Stimulated activated memory B cell treated with anti-CD40 and anti-IgM and Interleukin-4, amounts not matched to agents 10 μg/mL and 1 μg/mL and 100 μg/mL, for 72 hours (primary cell): ENCODE measurements around the gene OTUD5.
"Not testable (repeated sequence)": the region's sequence is repeated elsewhere in the genome, so short reads cannot be mapped to it uniquely, and the experiment has no call there.

Source experiments
- ATAC-seq: fragments of 150-1000 bp; cut with Tn5 transposase; 2 replicates; pipeline ENCODE4 v1.10.0; 2021
- H3K27ac Mint-ChIP-seq: one replicate; pipeline ENCODE4 v1.8.0; 2022; ENCODE audit warnings: mild to moderate bottlenecking, mixed read lengths
- H3K27me3 Mint-ChIP-seq: one replicate; pipeline ENCODE4 v1.8.0; 2022; ENCODE audit warnings: mixed read lengths
- H3K36me3 Mint-ChIP-seq: one replicate; pipeline ENCODE4 v1.8.0; 2022; ENCODE audit warnings: mixed read lengths
- H3K4me1 Mint-ChIP-seq: one replicate; pipeline ENCODE4 v1.8.0; 2022; ENCODE audit warnings: mixed read lengths
- H3K4me3 Mint-ChIP-seq: one replicate; pipeline ENCODE4 v1.8.0; 2022; ENCODE audit warnings: mild to moderate bottlenecking, moderate library complexity, mixed read lengths
- H3K9me3 Mint-ChIP-seq: one replicate; pipeline ENCODE4 v1.8.0; 2022; ENCODE audit warnings: mixed read lengths

The OTUD5 gene

GRCh38 chrX:48897157-48897624 lies 60.2 kb downstream of the OTUD5 start:
- no peaks in the 10 kb centered on the region for H3K27me3 Mint-ChIP-seq

GRCh38 chrX:48896611-48897011 lies 60.8 kb downstream of the OTUD5 start:
- Mint-ChIP-seq H3K27ac (peak overlapping the region; percentile 84), H3K4me3 (peak overlapping the region; percentile 84), H3K9me3 (no peaks in the 10 kb centered on the region), H3K4me1 (peaks cover 20% of the 10 kb centered on the region), H3K27me3 (no peaks in the 10 kb centered on the region), H3K36me3 (no peaks in the 10 kb centered on the region)
- ATAC-seq = no peak

More at GRCh38 chrX:48897157-48897624, 60.2 kb downstream of the OTUD5 start:
- peaks cover 20% of the 10 kb centered on the region for H3K4me1 Mint-ChIP-seq
- peaks cover 6% of the 10 kb centered on the region for H3K36me3 Mint-ChIP-seq
- peak overlapping the region; percentile 84 for H3K4me3 Mint-ChIP-seq
- H3K27ac Mint-ChIP-seq = peak overlapping the region; percentile 84
- no peaks in the 10 kb centered on the region for H3K9me3 Mint-ChIP-seq
- peak; percentile 24 for ATAC-seq

GRCh38 chrX:48894891-48895290 lies 62.5 kb downstream of the OTUD5 start:
- H3K27me3 Mint-ChIP-seq = no peaks in the 10 kb centered on the region
- H3K9me3 Mint-ChIP-seq = no peaks in the 10 kb centered on the region
- H3K4me3 Mint-ChIP-seq = no peak overlapping the region
- no peak for ATAC-seq
- peaks cover 31% of the 10 kb centered on the region for H3K4me1 Mint-ChIP-seq
- H3K27ac Mint-ChIP-seq = no peak overlapping the region
- H3K36me3 Mint-ChIP-seq = no peaks in the 10 kb centered on the region

GRCh38 chrX:48893556-48894348 lies 63.7 kb downstream of the OTUD5 start:
- H3K4me3 Mint-ChIP-seq = no peak overlapping the region
- H3K27me3 Mint-ChIP-seq = no peaks in the 10 kb centered on the region
- no peaks in the 10 kb centered on the region for H3K36me3 Mint-ChIP-seq
- H3K4me1 Mint-ChIP-seq = peaks cover 31% of the 10 kb centered on the region
- H3K27ac Mint-ChIP-seq = no peak overlapping the region
- H3K9me3 Mint-ChIP-seq = no peaks in the 10 kb centered on the region
- ATAC-seq = no peak

- no peaks in the 10 kb centered on the region for H3K36me3 Mint-ChIP-seq
- H3K27ac Mint-ChIP-seq = no peak overlapping the region
- no peak overlapping the region for H3K4me3 Mint-ChIP-seq
- H3K9me3 Mint-ChIP-seq = no peaks in the 10 kb centered on the region
- ATAC-seq = no peak
- no peaks in the 10 kb centered on the region for H3K27me3 Mint-ChIP-seq
- peaks cover 27% of the 10 kb centered on the region for H3K4me1 Mint-ChIP-seq
Observed at GRCh38 chrX:48892896-48893295, 64.5 kb downstream of the OTUD5 start.

GRCh38 chrX:48891402-48892288 lies 65.8 kb downstream of the OTUD5 start:
- no peak overlapping the region for H3K27ac Mint-ChIP-seq
- peaks cover 22% of the 10 kb centered on the region for H3K4me1 Mint-ChIP-seq
- H3K4me3 Mint-ChIP-seq = peak overlapping the region; percentile 74
- H3K36me3 Mint-ChIP-seq = no peaks in the 10 kb centered on the region
- no peaks in the 10 kb centered on the region for H3K27me3 Mint-ChIP-seq
- ATAC-seq = peak; percentile 94
- H3K9me3 Mint-ChIP-seq = no peaks in the 10 kb centered on the region

- Mint-ChIP-seq H3K4me1 (peaks cover 20% of the 10 kb centered on the region), H3K27me3 (no peaks in the 10 kb centered on the region), H3K4me3 (peak overlapping the region; percentile 74), H3K27ac (peak overlapping the region; percentile 54), H3K9me3 (no peaks in the 10 kb centered on the region), H3K36me3 (no peaks in the 10 kb centered on the region)
- peak; percentile 75 for ATAC-seq
Observed at GRCh38 chrX:48890934-48891401, 66.4 kb downstream of the OTUD5 start.

GRCh38 chrX:48890296-48890925 lies 67.0 kb downstream of the OTUD5 start:
- H3K4me3 Mint-ChIP-seq = peak overlapping the region; percentile 74
- H3K27ac Mint-ChIP-seq = peak overlapping the region; percentile 54
- peak; percentile 6 for ATAC-seq
- peaks cover 17% of the 10 kb centered on the region for H3K4me1 Mint-ChIP-seq
- H3K36me3 Mint-ChIP-seq = no peaks in the 10 kb centered on the region
- no peaks in the 10 kb centered on the region for H3K9me3 Mint-ChIP-seq
- H3K27me3 Mint-ChIP-seq = no peaks in the 10 kb centered on the region

GRCh38 chrX:48886586-48886985 lies 70.8 kb downstream of the OTUD5 start:
- not testable (repeated sequence) for H3K27me3 Mint-ChIP-seq, H3K36me3 Mint-ChIP-seq, H3K9me3 Mint-ChIP-seq, H3K4me3 Mint-ChIP-seq, H3K27ac Mint-ChIP-seq, ATAC-seq
- peaks cover 11% of the 10 kb centered on the region for H3K4me1 Mint-ChIP-seq

GRCh38 chrX:48883729-48884128 lies 73.7 kb downstream of the OTUD5 start:
- Mint-ChIP-seq H3K9me3 (no peaks in the 10 kb centered on the region), H3K36me3 (no peaks in the 10 kb centered on the region), H3K27me3 (no peaks in the 10 kb centered on the region), H3K27ac (no peak overlapping the region), H3K4me1 (no peaks in the 10 kb centered on the region), H3K4me3 (no peak overlapping the region)
- ATAC-seq = no peak

- not testable (repeated sequence) for H3K36me3 Mint-ChIP-seq, H3K27ac Mint-ChIP-seq, H3K9me3 Mint-ChIP-seq, H3K27me3 Mint-ChIP-seq, ATAC-seq, H3K4me3 Mint-ChIP-seq, H3K4me1 Mint-ChIP-seq
Observed at GRCh38 chrX:48876944-48877343, 80.5 kb downstream of the OTUD5 start.
